HEK293 (cell line): ENCODE data around the gene KRTAP5-4.

Experiments used
- SETDB1 ChIP-seq: IDR thresholded peaks from one replicate; pipeline ENCODE4 v1.6.1; 2017; ENCODE audit warnings: mild to moderate bottlenecking, low read length, moderate library complexity, mixed read lengths; ENCODE audit not compliant: insufficient read length
- SP2 ChIP-seq: fragments of 450-650 bp; formaldehyde crosslinking; IDR thresholded peaks from 2 replicates; pipeline ENCODE4 v1.5.1; 2016; ENCODE audit warnings: missing biosample characterization, missing genetic modification characterization
- ZNF140 ChIP-seq: fragments of 450-650 bp; formaldehyde crosslinking; IDR thresholded peaks from 2 replicates; pipeline ENCODE4 v1.5.1; 2016; ENCODE audit warnings: missing biosample characterization, missing genetic modification characterization
- ZNF24 ChIP-seq: fragments of 450-650 bp; formaldehyde crosslinking; IDR thresholded peaks from 2 replicates; pipeline ENCODE4 v1.5.1; 2016; ENCODE audit warnings: missing biosample characterization, missing genetic modification characterization
- ZNF274 ChIP-seq, 2 experiments: fragments of 200-500 bp in 1 of 2; fragments of 450-650 bp in 1 of 2; sonication (Bioruptor generic) in 1 of 2; formaldehyde crosslinking in 1 of 2; IDR thresholded peaks; 2 replicates each; pipeline versions ENCODE4 v1.5.1 to v1.6.1; 2014 to 2016; ENCODE audit warnings: borderline replicate concordance in 1 of 2, inconsistent platforms in 1 of 2, low read length in 1 of 2, missing biosample characterization in 1 of 2, missing genetic modification characterization in 1 of 2
- ZNF501 ChIP-seq: fragments of 450-650 bp; formaldehyde crosslinking; IDR thresholded peaks from 2 replicates; pipeline ENCODE4 v1.5.1; 2016; ENCODE audit warnings: missing biosample characterization, missing genetic modification characterization
- ZNF530 ChIP-seq: fragments of 450-650 bp; formaldehyde crosslinking; IDR thresholded peaks from 2 replicates; pipeline ENCODE4 v1.5.1; 2016; ENCODE audit warnings: low read depth, missing biosample characterization, missing genetic modification characterization
- ZNF596 ChIP-seq: fragments of 450-650 bp; IDR thresholded peaks from 2 replicates; pipeline ENCODE4 v1.5.0; 2018; ENCODE audit warnings: missing biosample characterization, mild to moderate bottlenecking, missing genetic modification characterization, moderate library complexity
- ZNF624 ChIP-seq: fragments of 450-650 bp; formaldehyde crosslinking; IDR thresholded peaks from 2 replicates; pipeline ENCODE4 v1.5.1; 2017; ENCODE audit warnings: missing biosample characterization, missing genetic modification characterization
- ZNF792 ChIP-seq: fragments of 450-650 bp; formaldehyde crosslinking; IDR thresholded peaks from 2 replicates; pipeline ENCODE4 v1.5.1; 2016; ENCODE audit warnings: missing biosample characterization, missing genetic modification characterization
- TF ChIP-seq, protein P1 (sequence below): fragments of 450-650 bp; formaldehyde crosslinking; IDR thresholded peaks from 2 replicates; pipeline ENCODE4 v1.5.1; 2016; ENCODE audit warnings: missing biosample characterization, missing genetic modification characterization

DNA sequence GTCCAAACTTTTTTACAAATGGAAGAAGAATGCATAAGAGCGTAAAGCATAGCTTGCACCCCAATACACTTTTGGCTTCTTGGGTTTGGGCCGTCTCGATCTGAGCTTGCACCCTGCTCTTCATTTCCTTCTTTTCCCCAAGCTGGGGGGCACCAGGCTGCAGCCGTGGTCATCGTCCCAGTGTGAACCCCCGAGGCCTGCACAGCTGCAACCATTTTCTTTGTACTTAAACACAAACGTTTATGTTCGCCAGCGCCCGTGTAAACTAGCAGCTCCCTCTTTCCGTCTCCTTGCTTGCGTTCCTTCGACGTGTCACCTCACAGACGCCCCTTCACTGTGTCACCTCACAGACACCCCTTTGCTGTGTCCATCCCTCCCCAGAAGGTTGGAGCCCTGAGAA, 17.7 kb upstream of the KRTAP5-4 start:
- TF ChIP-seq ZNF501 (tag by site-specific recombination) (no peak), ZNF530 (tag by site-specific recombination) (no peak), ZNF792 (tag by site-specific recombination) (no peak), SETDB1 (no peak), ZNF24 (tag by site-specific recombination) (no peak), ZNF596 (no peak), ZNF624 (tag by site-specific recombination) (no peak), ZNF274 (IDR thresholded peaks at IDR 0.05; ENCODE audit: low read length) (no peak), ZNF274 (tag by site-specific recombination; IDR thresholded peaks at IDR 0.05; ENCODE audit: borderline replicate concordance) (no peak), SP2 (tag by site-specific recombination) (no peak), ZNF140 (no peak)
- TF ChIP-seq, protein P1, sequence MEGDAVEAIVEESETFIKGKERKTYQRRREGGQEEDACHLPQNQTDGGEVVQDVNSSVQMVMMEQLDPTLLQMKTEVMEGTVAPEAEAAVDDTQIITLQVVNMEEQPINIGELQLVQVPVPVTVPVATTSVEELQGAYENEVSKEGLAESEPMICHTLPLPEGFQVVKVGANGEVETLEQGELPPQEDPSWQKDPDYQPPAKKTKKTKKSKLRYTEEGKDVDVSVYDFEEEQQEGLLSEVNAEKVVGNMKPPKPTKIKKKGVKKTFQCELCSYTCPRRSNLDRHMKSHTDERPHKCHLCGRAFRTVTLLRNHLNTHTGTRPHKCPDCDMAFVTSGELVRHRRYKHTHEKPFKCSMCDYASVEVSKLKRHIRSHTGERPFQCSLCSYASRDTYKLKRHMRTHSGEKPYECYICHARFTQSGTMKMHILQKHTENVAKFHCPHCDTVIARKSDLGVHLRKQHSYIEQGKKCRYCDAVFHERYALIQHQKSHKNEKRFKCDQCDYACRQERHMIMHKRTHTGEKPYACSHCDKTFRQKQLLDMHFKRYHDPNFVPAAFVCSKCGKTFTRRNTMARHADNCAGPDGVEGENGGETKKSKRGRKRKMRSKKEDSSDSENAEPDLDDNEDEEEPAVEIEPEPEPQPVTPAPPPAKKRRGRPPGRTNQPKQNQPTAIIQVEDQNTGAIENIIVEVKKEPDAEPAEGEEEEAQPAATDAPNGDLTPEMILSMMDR, result no peak
